ENCODE results near the gene RBM33.

The RBM33 gene

DNA sequence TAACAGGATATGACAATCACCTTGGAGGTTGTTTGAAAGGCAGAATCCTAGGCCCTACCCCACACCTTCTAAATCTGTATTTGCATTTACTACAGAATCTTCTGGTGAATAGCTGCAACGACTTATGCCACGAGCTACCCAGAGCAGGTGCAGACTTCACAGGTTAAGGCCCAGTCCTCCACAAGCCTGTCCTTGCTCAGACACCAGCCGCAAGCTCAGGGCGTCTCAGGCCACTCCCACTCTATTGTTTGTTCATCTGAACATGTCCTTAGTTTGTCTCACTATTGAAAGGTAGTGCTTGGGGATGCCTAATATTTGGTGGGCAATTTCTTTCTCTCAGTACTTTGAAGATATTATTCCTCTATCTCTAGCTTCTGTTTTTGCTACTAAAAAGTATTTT is 18.9 kb upstream of the RBM33 start:
- DNase-seq (ENCODE audit: low spot score): no peak
- TF ChIP-seq, protein P1, sequence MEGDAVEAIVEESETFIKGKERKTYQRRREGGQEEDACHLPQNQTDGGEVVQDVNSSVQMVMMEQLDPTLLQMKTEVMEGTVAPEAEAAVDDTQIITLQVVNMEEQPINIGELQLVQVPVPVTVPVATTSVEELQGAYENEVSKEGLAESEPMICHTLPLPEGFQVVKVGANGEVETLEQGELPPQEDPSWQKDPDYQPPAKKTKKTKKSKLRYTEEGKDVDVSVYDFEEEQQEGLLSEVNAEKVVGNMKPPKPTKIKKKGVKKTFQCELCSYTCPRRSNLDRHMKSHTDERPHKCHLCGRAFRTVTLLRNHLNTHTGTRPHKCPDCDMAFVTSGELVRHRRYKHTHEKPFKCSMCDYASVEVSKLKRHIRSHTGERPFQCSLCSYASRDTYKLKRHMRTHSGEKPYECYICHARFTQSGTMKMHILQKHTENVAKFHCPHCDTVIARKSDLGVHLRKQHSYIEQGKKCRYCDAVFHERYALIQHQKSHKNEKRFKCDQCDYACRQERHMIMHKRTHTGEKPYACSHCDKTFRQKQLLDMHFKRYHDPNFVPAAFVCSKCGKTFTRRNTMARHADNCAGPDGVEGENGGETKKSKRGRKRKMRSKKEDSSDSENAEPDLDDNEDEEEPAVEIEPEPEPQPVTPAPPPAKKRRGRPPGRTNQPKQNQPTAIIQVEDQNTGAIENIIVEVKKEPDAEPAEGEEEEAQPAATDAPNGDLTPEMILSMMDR (IDR thresholded peaks at IDR 0.05; ENCODE audit: extremely low read depth, missing control alignments): no peak

DNA sequence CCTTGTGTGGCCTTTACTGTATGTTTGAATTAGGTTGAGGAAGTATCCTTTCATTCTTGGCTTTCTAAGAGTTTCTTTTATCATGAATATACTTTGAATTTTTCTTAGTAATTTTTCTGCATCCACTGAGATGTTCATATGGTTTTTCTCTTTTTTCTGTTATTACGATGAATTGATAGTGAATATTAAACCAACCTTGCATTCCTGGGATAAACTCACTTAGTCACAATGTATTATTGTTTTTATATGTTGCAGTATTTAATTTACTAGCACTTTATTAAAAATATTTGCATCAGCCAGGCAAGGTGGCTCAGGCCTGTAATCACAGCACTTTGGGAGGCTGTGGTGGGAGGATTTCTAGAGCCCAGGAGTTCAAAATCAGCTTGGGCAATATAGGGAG is 15.3 kb upstream of the RBM33 start:
- no peak for DNase-seq (ENCODE audit: low spot score)
- TF ChIP-seq, protein P1 (IDR thresholded peaks at IDR 0.05; ENCODE audit: extremely low read depth, missing control alignments): no peak

DNA sequence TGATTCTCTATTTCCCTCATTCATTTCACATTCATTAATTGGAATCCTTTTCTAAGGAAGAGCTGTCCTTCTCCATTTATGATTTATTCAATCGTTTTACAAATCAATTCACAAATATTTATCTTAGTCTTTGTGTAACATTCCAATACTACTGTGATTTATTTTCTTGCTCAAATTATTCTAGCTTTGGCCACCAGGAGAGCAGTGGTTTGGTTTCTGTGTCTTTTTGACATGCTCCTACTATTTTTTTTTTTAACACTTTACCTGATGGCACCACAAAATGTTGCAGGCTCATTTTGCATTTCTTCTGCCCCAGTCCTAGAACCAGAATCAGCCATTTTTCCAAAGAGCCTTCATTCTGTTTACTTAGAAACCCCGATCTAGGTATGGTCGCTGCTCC is 13.3 kb upstream of the RBM33 start:
- no peak for DNase-seq (ENCODE audit: low spot score)
- TF ChIP-seq, protein P1 (IDR thresholded peaks at IDR 0.05; ENCODE audit: extremely low read depth, missing control alignments): no peak

DNA sequence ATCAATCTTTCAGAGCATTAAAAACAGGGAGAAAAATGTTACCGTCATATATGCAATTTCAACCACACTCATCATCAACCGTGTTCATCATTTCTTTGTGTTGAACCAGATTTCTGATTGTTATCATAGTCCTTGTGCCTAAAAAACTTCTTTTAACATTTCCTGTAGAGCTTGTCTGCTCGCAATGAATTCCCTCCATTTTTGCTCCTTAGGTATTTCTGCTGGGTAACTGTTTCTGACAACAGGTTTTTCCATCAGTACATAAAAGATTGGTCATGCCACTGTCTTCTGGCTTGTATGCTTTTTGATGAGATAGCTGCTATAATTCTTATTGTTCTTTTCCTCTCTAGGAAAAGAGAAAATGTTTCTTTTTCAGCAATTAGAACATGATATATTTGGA is 8.6 kb upstream of the RBM33 start:
- DNase-seq (ENCODE audit: low spot score): no peak
- TF ChIP-seq, protein P1 (IDR thresholded peaks at IDR 0.05; ENCODE audit: extremely low read depth, missing control alignments): no peak

DNA sequence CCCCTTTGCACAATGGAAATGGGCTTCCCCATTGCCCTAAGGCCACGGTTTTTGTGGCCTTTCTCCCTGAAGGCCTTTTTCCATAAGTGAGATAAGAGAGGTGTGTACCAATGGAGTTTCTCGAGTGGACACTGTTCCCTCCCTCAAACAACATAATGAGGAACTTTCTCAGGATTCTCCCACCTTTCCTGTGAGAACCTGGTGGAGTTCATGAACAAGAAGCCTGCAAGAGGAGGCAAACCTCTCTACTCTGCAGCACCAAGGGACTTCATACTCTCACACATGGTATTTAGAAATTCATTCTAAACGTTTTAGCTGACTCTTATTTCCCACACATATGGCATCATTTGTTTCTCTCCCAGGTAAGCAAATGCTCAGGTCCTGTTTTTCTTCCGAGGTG is 7.3 kb upstream of the RBM33 start:
- TF ChIP-seq, protein P1 (IDR thresholded peaks at IDR 0.05; ENCODE audit: extremely low read depth, missing control alignments): no peak
- DNase-seq (ENCODE audit: low spot score): no peak

DNA sequence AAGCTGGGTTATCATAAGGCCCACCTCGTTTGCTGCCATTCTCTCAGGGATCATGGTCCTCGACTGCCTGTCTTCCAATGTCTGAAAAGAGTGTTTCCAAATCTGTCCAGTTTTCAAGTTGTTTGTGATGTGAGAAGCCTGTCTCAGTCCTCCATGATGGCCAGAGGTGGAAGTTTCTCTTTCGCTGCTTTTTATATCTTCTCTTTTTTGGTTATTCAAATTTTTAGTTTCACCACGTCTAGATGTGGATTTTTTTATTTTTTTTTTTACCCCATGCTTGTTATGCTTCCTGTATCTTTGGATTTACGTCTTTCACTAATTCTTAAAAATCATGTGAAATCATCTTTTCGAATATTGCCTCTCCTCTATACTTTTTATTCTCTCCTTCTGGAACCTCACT is 6.1 kb upstream of the RBM33 start:
- no peak for DNase-seq (ENCODE audit: low spot score)
- TF ChIP-seq, protein P1 (IDR thresholded peaks at IDR 0.05; ENCODE audit: extremely low read depth, missing control alignments): no peak

DNA sequence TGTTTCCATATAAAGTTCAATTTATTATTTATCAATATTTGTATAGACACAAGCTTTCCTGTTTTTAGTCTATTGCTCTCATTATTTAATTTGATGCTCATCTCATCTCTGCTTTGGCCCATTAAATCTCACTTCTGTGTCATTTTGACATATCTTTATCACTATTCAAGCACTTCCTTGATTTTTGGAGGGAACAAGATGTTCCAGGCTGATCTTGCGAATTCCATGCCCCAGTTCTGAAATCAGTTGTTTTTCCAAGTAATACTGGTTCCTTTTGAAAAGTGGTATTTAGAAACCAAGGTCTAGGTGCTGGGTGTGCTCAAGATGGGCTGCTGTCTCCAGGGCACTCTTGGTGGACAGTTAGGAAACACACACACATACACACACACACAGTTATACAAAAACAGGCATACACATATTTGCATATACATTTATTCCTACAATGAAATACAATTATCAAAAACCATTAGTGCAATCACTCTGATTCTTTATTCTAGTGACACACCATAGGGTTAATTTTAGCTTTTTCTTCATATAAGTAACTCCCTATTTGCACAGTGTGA is 4.4 kb upstream of the RBM33 start:
- TF ChIP-seq, protein P1 (IDR thresholded peaks at IDR 0.05; ENCODE audit: extremely low read depth, missing control alignments): no peak
- DNase-seq (ENCODE audit: low spot score): no peak
